ENCODE data around the gene FAT2.

Gene FAT2

GRCh38 chr5:151591144-151591819 is at the start of gene FAT2:
TSS of gene FAT2 (minus strand) at chr5:151591331. CDS start at chr5:151568931, 22,400 bp downstream.
- peak; percentile 47 for FAIRE-seq
- DNase-seq (ENCODE audit: insufficient read length, low spot score), result no peak

GRCh38 chr5:151638619-151639018 is 47.5 kb upstream of the FAT2 start:
- no peak for FAIRE-seq
- no peak for DNase-seq (ENCODE audit: insufficient read length, low spot score)

- DNase-seq (ENCODE audit: insufficient read length, low spot score), result no peak
- no peak for FAIRE-seq
Observed at GRCh38 chr5:151637676-151638075, 46.5 kb upstream of the FAT2 start.

- no peak for DNase-seq (ENCODE audit: insufficient read length, low spot score)
- FAIRE-seq, result no peak
Observed at GRCh38 chr5:151633892-151634291, 42.8 kb upstream of the FAT2 start.

GRCh38 chr5:151632941-151633340 is 41.8 kb upstream of the FAT2 start:
- FAIRE-seq (no peak), DNase-seq (ENCODE audit: insufficient read length, low spot score) (no peak)

GRCh38 chr5:151632524-151632923 is 41.4 kb upstream of the FAT2 start:
- FAIRE-seq (no peak), DNase-seq (ENCODE audit: insufficient read length, low spot score) (no peak)

- FAIRE-seq, result no peak
- no peak for DNase-seq (ENCODE audit: insufficient read length, low spot score)
Observed at GRCh38 chr5:151631941-151632340, 40.8 kb upstream of the FAT2 start.

- FAIRE-seq (no peak), DNase-seq (ENCODE audit: insufficient read length, low spot score) (no peak)
Observed at GRCh38 chr5:151630088-151630487, 39.0 kb upstream of the FAT2 start.

- FAIRE-seq (no peak), DNase-seq (ENCODE audit: insufficient read length, low spot score) (no peak)
Observed at GRCh38 chr5:151628112-151628823, 37.1 kb upstream of the FAT2 start.

- FAIRE-seq, result no peak
- DNase-seq (ENCODE audit: insufficient read length, low spot score), result no peak
Observed at GRCh38 chr5:151627650-151628049, 36.5 kb upstream of the FAT2 start.

GRCh38 chr5:151625285-151625684 is 34.2 kb upstream of the FAT2 start:
- no peak for FAIRE-seq

GRCh38 chr5:151624476-151624875 is 33.3 kb upstream of the FAT2 start:
- DNase-seq (ENCODE audit: insufficient read length, low spot score) (no peak), FAIRE-seq (no peak)

More at GRCh38 chr5:151625285-151625684, 34.2 kb upstream of the FAT2 start:
- DNase-seq (ENCODE audit: insufficient read length, low spot score), result no peak

- FAIRE-seq, result no peak
Observed at GRCh38 chr5:151622367-151623088, 31.4 kb upstream of the FAT2 start.

GRCh38 chr5:151620461-151620840 is 29.3 kb upstream of the FAT2 start:
- DNase-seq (ENCODE audit: insufficient read length, low spot score) (no peak), FAIRE-seq (no peak)

More at GRCh38 chr5:151622367-151623088, 31.4 kb upstream of the FAT2 start:
- DNase-seq (ENCODE audit: insufficient read length, low spot score), result no peak

GRCh38 chr5:151619812-151620460 is 28.8 kb upstream of the FAT2 start:
- no peak for FAIRE-seq
- no peak for DNase-seq (ENCODE audit: insufficient read length, low spot score)

- no peak for FAIRE-seq
- DNase-seq (ENCODE audit: insufficient read length, low spot score), result no peak
Observed at GRCh38 chr5:151618907-151619306, 27.8 kb upstream of the FAT2 start.

- DNase-seq (ENCODE audit: insufficient read length, low spot score), result no peak
- FAIRE-seq, result no peak
Observed at GRCh38 chr5:151617841-151618710, 26.9 kb upstream of the FAT2 start.

GRCh38 chr5:151617383-151617840 is 26.3 kb upstream of the FAT2 start:
- DNase-seq (ENCODE audit: insufficient read length, low spot score) (no peak), FAIRE-seq (no peak)

- DNase-seq (ENCODE audit: insufficient read length, low spot score) (no peak), FAIRE-seq (peak; percentile 60)
Observed at GRCh38 chr5:151615431-151615830, 24.3 kb upstream of the FAT2 start.

- FAIRE-seq, result no peak
- no peak for DNase-seq (ENCODE audit: insufficient read length, low spot score)
Observed at GRCh38 chr5:151614565-151614964, 23.4 kb upstream of the FAT2 start.
